RWPE1 (cell line): Measurements from ENCODE around the gene MTR.

Experiments
- CTCF ChIA-PET: fragments of 350-600 bp; sonication (Branson Sonifier 250); formaldehyde crosslinking; extraction: SDS; loops from one replicate; lab custom pipeline; 2021; lab: Yijun Ruan, JAX
- POLR2A ChIA-PET: fragments of 400-600 bp; formaldehyde crosslinking; extraction: SDS; loops from one replicate; lab custom pipeline; 2020; ENCODE audit warnings: antibody characterized with exemption; ENCODE audit not compliant: low non-redundant PET; lab: Yijun Ruan, JAX
- DNase-seq: peaks from one replicate; pipeline ENCODE4 v3.0.0; 2012; ENCODE audit warnings: low spot score
- H3K27ac ChIP-seq: fragments of 450-650 bp; 2 replicates; pipeline ENCODE4 v1.5.1; 2017
- TF ChIP-seq, protein P1 (sequence below): fragments of 450-650 bp; conservative IDR thresholded peaks from 2 replicates; pipeline ENCODE4 v1.5.1; 2017; ENCODE audit warnings: low read depth, mild to moderate bottlenecking

The MTR gene

DNA sequence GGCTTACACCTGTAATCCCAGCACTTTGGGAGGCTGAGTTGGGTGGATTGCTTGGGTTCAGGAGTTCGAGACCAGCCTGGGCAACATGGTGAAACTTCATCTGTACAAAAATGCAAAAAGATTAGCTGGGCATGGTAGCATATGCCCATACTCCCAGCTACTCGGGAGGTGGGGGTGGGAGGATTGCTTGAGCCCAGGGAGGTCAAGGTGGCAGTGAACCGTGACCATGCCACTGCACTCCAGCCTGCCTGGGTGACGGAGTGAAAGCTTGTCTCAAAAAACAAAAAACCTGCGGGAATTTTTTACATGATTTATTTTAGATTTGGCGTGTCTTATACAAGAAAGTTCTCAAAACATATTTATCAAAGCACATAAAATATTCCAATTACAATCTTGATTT is 27.8 kb upstream of the MTR start:
- ChIA-PET POLR2A (no interaction called here), CTCF (no interaction called here)
- TF ChIP-seq, protein P1, sequence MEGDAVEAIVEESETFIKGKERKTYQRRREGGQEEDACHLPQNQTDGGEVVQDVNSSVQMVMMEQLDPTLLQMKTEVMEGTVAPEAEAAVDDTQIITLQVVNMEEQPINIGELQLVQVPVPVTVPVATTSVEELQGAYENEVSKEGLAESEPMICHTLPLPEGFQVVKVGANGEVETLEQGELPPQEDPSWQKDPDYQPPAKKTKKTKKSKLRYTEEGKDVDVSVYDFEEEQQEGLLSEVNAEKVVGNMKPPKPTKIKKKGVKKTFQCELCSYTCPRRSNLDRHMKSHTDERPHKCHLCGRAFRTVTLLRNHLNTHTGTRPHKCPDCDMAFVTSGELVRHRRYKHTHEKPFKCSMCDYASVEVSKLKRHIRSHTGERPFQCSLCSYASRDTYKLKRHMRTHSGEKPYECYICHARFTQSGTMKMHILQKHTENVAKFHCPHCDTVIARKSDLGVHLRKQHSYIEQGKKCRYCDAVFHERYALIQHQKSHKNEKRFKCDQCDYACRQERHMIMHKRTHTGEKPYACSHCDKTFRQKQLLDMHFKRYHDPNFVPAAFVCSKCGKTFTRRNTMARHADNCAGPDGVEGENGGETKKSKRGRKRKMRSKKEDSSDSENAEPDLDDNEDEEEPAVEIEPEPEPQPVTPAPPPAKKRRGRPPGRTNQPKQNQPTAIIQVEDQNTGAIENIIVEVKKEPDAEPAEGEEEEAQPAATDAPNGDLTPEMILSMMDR = no peak
- DNase-seq = no peak
- H3K27ac ChIP-seq = no peak overlapping the region

DNA sequence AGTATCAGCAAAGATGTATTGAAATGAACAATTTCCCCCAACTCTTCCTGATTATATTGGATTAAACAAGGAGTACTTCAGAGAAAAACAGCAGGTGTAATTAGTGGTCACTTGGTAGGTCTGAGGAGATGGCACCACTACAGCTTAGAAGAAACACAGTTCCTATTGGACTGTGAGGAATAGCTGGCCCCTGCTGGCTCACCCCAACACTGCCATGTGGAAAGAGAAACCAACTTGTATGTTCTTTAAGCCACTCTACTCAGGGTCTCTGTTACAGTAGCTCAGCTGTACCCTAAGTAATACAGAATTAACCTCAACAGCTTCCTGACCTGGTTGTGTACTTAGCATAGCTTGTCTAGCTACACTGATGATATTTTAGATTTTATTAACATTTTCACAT is 26.5 kb upstream of the MTR start:
- ChIA-PET CTCF (interaction anchor here (0.6 kb wide), 1 partner anchor 23 kb away, joined by 3 read pairs; no protein-coding TSS in a partner anchor), POLR2A (no interaction called here)
- no peak overlapping the region for H3K27ac ChIP-seq
- DNase-seq = no peak
- TF ChIP-seq, protein P1 = no peak

DNA sequence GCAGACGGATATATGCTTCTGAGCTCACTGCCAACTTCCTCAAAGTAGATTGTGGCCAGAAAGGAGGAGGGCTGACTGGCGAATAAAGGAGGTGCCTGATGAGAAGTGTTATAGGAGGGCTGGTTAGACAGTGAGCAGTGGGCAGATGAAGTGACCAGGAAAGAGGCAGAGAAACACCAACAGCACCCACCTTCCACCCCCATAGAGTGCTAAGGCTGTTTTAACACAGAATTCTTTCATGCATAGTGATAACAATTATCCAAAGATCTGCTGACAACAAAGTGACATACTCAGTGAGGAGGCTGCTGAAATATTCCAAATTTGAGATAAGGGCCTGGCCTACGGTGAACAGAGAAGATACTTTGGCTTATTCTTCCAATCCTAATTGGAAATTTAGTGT is 21.2 kb upstream of the MTR start:
- ChIA-PET CTCF (no interaction called here), POLR2A (no interaction called here)
- TF ChIP-seq, protein P1 = no peak
- DNase-seq = no peak
- no peak overlapping the region for H3K27ac ChIP-seq

DNA sequence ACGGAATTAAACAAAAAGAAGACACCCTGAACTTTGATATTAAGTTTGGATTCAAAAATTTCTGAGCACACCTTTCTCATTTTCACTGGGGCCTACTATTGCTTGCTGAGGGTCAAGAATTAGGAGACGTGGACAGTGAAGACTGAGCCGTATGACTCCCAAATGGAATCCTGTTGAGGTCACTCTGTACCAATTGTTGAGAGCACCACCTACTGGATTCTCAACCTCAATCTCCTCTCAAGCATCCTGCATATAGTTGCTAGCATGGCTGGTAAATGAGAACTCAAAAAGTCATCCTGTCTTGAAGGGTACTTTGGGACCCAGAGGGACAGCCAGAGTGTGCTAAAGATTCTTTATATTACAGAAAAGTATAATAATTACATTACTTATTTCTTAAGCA is 20.2 kb upstream of the MTR start:
- ChIA-PET POLR2A (no interaction called here), CTCF (interaction anchor here (0.7 kb wide), 1 partner anchor 611 kb away, joined by 3 read pairs; no protein-coding TSS in a partner anchor)

GRCh38 chr1:236779312-236779711 is 15.8 kb upstream of the MTR start:
- TF ChIP-seq, protein P1 = no peak
- no peak overlapping the region for H3K27ac ChIP-seq
- CTCF ChIA-PET = interaction anchor here (0.6 kb wide), 1 partner anchor 224 kb away, joined by 3 read pairs; no protein-coding TSS in a partner anchor
- POLR2A ChIA-PET = no interaction called here
- no peak for DNase-seq

More for the DNA sequence above, 20.2 kb upstream of the MTR start:
- TF ChIP-seq, protein P1 = no peak
- no peak overlapping the region for H3K27ac ChIP-seq
- no peak for DNase-seq

GRCh38 chr1:236785477-236785876 is 9.6 kb upstream of the MTR start:
- H3K27ac ChIP-seq = no peak overlapping the region
- POLR2A ChIA-PET = no interaction called here
- TF ChIP-seq, protein P1 = no peak
- DNase-seq = no peak
- CTCF ChIA-PET = no interaction called here

DNA sequence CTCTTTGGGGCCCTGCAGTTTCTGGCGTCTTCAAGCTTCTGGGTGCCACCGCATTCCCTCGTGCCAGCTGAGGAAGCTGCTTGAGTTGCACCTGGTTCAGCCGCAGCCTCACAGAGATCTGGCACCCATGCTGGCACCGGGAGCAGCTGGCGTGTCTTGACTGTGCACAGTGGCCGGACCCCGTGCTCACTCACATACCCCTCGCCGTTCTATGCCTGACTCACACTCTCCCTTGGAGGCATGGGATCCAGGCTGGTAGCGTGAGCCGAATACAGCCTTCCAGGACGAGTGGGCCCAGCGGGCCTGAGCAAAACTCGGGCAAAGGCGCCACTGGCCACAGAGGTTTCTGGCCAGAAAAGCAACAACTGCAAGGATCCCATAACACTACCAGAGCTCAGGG is 8.6 kb upstream of the MTR start:
- TF ChIP-seq, protein P1 = no peak
- POLR2A ChIA-PET = interaction anchor here (0.6 kb wide), 1 partner anchor 8 kb away, joined by 3 read pairs; the partner anchor contains the start of gene MTR
- H3K27ac ChIP-seq = no peak overlapping the region
- DNase-seq = no peak
- CTCF ChIA-PET = no interaction called here
